Measurements from ENCODE around the gene APBA1.
"Not testable (repeated sequence)": the region's sequence is repeated elsewhere in the genome, so short reads cannot be mapped to it uniquely, and the experiment has no call there.

Gene APBA1

GRCh38 chr9:69468380-69468779 is 203.8 kb downstream of the APBA1 start:
- no peak for DNase-seq

- no peak for DNase-seq
Measured at GRCh38 chr9:69466151-69466550, 206.0 kb downstream of the APBA1 start.

GRCh38 chr9:69465473-69465872 is 206.7 kb downstream of the APBA1 start:
- DNase-seq = no peak

- no peak for DNase-seq
Measured at GRCh38 chr9:69463497-69464068, 208.6 kb downstream of the APBA1 start.

GRCh38 chr9:69462394-69462793 is 209.8 kb downstream of the APBA1 start:
- DNase-seq = no peak

GRCh38 chr9:69461103-69461887 is 210.9 kb downstream of the APBA1 start:
- DNase-seq = no peak

- DNase-seq = no peak
Measured at GRCh38 chr9:69460012-69460411, 212.2 kb downstream of the APBA1 start.

GRCh38 chr9:69458176-69458575 is 214.0 kb downstream of the APBA1 start:
- no peak for DNase-seq

- no peak for DNase-seq
Measured at GRCh38 chr9:69456201-69456600, 216.0 kb downstream of the APBA1 start.

- no peak for DNase-seq
Measured at GRCh38 chr9:69455311-69455710, 216.9 kb downstream of the APBA1 start.

- no peak for DNase-seq
Measured at GRCh38 chr9:69454321-69454720, 217.8 kb downstream of the APBA1 start.

- DNase-seq = no peak
Measured at GRCh38 chr9:69453746-69454145, 218.4 kb downstream of the APBA1 start.

- no peak for DNase-seq
Measured at GRCh38 chr9:69452110-69452782, 219.9 kb downstream of the APBA1 start.

- DNase-seq = no peak
Measured at GRCh38 chr9:69446496-69446895, 225.7 kb downstream of the APBA1 start.

GRCh38 chr9:69445251-69445650 is 226.9 kb downstream of the APBA1 start:
- no peak for DNase-seq

- no peak for DNase-seq
Measured at GRCh38 chr9:69444791-69445190, 227.4 kb downstream of the APBA1 start.

GRCh38 chr9:69444021-69444420 is 228.2 kb downstream of the APBA1 start:
- no peak for DNase-seq

GRCh38 chr9:69443178-69443577 is 229.0 kb downstream of the APBA1 start:
- no peak for DNase-seq

- no peak for DNase-seq
Measured at GRCh38 chr9:69442486-69442885, 229.7 kb downstream of the APBA1 start.

- not testable (repeated sequence) for DNase-seq
Measured at GRCh38 chr9:69440254-69440955, 231.8 kb downstream of the APBA1 start.

- not testable (repeated sequence) for DNase-seq
Measured at GRCh38 chr9:69439654-69440053, 232.5 kb downstream of the APBA1 start.

GRCh38 chr9:69433968-69434367 is 238.2 kb downstream of the APBA1 start:
- no peak for DNase-seq

GRCh38 chr9:69433392-69433791 is 238.8 kb downstream of the APBA1 start:
- DNase-seq = no peak

GRCh38 chr9:69432623-69433022 is 239.5 kb downstream of the APBA1 start:
- DNase-seq = no peak

Data from stimulated activated CD4-positive, alpha-beta T cell treated with anti-CD3 and anti-CD28 coated beads, Interleukin-12 subunit alpha, Interleukin-12 subunit beta, amount 100 ng/mL, for 4 hours (primary cell).